ENCODE data around the gene CDON.

Gene CDON

GRCh38 chr11:125954945-125955640 lies 107.6 kb downstream of the CDON start:
- DNase-seq, result no peak

DNA sequence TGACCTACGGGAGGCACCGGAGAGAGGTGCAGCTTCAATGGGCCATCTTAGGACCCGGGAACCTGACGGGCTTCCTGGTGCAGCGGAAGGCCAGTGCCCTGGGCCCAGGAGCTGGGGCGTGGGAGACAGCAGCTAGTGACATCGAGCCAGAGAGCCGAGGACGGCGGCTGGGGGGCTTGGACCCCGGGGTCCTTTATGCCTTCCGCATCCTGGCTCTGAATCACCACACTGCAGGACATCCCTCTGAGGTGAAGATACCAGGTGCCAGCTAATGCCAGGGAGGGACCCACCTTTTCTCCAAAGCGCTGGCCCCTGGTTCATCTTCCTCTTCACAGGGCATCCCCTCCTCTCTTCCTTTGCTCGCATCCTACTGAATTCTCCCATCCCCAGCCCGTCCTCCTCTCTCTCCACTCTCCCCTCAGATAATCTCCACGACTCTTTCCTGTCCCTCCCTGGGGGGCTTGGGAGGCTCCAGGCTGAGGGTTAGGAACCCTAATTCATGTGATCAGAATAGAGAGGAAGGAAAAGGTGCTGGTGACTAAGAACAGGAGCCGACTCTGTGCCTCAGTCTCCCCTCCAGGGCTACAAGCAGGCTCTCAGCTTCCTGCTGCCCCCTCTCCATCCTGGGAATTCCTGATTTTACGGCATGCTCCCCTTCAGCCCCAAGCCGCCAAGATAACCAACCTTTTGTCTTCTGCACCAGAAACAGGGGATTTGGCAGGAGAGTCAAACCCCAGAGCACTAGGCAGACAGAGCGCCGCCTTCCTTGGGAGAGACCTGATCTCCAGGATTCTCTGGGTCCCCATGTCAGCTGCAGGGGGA lies 108.3 kb downstream of the CDON start:
- DNase-seq, result no peak

DNA sequence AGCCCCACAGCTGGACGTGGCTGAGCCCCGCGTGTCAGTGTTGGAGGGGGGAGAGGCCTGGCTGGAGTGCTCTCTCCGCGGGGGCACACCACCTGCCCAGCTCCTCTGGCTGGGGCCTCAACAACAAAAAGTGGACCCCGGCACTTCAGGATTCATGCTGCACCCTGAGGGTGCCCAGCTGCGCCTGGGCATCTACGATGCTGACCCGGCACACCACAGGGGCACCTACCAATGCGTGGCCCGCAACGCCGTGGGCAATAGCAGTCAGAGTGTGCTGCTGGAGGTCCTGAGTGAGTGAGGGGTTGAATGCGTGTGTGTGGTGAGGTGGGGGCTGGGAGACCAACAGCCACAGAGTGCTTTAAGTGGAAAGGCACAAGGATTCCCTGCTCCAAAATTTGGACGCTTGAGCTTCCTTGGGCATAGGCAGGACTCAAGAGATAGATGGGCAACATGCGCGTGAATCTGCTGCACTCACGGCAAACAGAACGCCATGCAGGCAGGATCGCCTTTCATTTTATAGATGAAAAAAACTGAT lies 109.2 kb downstream of the CDON start:
- DNase-seq, result no peak

GRCh38 chr11:125952973-125953372 lies 109.7 kb downstream of the CDON start:
- DNase-seq, result no peak

DNA sequence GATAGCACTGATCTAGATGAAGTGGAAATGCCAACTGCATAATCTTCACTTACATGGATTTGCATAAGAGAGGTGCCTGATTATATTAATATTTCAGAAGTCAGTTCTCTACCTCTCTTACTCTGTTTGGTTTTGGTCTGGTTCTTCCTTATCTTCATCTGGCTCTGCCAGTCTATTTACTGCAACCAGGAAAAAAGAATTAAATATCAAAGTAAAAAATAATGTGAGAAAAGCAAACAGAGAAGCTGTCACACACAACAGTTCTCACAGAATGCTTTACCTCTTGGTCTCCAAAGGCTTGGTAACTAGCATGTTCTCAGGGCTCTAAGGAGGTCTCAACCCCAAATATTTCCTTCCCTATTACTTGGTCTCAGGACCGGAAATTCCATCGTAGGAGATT lies 110.1 kb downstream of the CDON start:
- no peak for DNase-seq

- no peak for DNase-seq
These were observed 110.9 kb downstream of the CDON start for GRCh38 chr11:125951731-125952130.

DNA sequence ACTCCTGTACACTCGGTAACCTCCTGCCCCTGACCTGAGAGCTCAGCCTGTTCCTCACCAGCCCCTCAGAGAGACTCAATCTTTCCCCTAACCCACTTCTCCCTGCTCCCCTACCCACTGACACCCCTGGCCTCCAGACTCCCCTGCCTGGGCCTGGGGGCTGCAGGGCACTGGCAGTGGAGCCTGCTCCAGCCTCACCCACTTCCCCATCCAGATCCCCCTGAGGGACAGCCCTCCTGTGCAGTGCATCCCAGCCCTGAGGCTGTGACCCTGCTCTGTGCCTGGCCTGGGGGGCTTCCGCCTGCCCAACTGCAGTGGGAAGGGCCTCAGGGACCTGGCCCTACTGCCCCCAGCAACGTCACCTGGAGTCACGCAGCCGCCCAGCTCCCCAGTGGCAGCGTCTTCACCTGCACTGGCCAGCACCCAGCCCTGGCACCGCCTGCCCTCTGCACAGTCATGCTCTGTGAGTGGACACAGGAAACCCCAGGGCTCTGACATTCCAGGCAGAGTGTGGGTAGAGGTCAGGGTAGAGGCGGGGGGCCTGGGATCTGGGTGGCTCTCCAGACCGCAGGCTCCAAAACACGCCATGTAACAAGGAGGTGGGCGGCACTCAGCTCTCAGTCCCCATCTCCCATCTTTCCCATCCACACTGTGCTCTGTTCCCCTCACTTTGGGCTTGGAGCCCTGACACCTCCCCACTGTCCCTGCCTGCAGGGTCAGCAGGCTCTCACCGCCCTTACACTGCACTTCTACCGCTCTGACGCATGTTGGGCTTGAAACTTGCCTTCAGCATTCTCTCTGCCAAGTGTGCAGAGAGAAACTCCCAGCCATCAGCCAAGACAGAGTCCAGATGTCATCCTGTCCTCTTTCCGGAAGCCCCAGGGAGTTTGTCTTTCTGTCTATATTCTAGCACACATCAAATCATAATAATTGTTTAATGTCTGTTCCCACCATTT lies 111.7 kb downstream of the CDON start:
- DNase-seq, result no peak

GRCh38 chr11:125950178-125950490 lies 112.5 kb downstream of the CDON start:
- no peak for DNase-seq

DNA sequence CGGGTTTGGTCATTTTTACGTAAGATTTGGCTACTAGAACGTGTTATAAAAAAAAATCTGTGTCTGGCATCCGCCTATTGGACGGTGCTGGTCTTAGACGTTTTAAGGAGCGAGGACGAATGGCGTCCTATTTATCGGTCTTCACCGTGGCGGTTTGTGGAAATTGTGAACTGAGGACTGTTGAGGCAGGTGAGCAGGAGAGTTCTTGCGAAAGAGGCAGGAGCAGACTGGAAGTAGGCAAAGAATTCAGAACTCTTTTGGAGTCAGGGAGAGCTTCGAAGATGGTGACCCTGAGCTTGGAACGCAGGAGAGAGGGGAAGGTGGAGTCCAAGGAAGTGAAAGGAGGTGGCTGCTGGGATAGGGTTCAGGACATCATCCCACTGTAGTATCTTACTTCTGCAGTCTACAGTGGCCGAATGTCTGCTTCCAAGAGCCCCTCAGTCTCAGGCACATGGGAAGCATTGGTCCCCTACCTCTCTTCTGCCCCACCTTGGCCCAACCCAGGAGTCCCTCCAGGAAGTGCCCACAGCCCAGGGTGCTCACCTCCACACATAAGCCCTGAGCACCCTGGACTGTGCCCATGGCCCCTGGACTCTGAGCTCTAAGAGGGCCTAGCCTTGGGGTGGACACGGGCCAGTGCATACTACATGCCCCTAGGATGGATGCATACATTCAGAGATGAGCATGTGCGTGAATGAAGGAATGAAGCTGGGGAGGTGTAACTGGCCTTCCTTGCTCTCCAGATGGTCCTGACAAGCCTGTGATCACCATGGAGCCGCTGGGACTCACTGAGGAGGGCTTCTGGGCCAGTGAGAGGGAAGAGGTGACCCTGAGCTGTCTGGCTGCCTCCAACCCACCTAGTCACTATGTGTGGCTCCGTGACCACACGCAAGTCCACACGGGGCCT lies 113.1 kb downstream of the CDON start:
- DNase-seq, result no peak

- no peak for DNase-seq
These were observed 114.2 kb downstream of the CDON start for GRCh38 chr11:125948278-125949051.

- no peak for DNase-seq
These were observed 115.0 kb downstream of the CDON start for GRCh38 chr11:125947419-125948277.

GRCh38 chr11:125946712-125947418 lies 115.8 kb downstream of the CDON start:
- DNase-seq, result no peak

DNA sequence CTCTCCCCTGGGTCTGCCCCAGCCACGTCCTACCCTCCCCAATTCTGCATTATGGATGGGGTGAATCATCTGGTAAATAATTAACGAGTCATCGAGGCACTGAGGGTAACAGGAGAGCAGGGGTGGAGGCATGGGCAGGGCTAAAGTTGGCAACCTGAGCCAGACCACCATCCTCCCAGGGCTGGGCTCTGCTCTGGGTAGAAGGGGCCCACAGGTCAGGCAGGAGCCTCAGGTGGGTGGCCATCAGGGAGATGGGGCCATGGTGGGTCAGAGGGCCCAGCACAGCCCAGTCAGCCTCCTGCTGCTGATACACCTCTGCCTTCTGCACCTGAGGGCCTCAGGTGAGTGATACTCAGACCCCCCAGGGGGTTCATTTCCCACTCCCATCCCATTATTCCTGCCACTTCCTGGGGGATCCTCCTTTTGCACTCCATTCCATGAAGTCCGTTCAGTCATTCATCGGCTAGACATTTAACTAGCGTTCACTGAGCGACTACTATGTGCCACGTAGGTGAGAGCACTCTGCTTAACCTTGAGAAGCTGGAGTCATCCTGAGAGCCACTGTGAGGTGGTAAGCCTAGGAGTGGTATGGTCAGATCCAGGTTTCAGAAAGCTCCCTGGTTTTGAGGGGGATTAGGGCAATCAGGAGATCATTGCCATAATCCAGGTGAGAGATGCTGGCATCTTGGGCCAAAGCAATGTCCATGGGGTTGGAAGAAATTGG lies 116.7 kb downstream of the CDON start, which contains the start of gene VSIG10L2:
Gene VSIG10L2 (plus strand): TSS at position 248 of the 724 bp plus-strand sequence. CDS start 12 bp downstream, at position 260.
- no peak for DNase-seq

GRCh38 chr11:125945011-125945796 lies 117.5 kb downstream of the CDON start:
- DNase-seq, result no peak

GRCh38 chr11:125944350-125945010 lies 118.2 kb downstream of the CDON start:
- no peak for DNase-seq

- DNase-seq, result no peak
These were observed 118.9 kb downstream of the CDON start for GRCh38 chr11:125943661-125944349.
